ENCODE results near the gene LAMC1.

Gene LAMC1

DNA sequence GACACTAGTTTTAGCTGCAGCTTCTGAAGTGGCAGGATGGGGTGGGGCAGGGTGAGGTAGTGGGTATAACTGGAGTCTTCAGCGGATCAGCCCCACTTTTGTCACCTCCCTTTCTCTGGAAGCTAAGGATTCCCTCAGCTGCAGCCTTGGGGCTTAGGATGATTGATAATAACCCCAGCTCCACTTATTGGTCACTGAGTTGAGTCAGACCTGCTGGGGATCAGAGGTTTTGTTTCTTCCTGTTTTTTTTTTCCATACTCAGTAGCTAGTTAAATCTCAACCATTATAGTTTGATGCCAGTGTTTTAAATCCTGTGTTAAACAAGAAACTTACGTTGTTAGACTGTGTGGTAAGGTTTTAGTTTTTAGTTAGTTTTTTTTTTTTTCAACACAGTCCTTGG lies 57.2 kb downstream of the LAMC1 start:
- DNase-seq (ENCODE audit: low read depth in 2 of 2): no peak

DNA sequence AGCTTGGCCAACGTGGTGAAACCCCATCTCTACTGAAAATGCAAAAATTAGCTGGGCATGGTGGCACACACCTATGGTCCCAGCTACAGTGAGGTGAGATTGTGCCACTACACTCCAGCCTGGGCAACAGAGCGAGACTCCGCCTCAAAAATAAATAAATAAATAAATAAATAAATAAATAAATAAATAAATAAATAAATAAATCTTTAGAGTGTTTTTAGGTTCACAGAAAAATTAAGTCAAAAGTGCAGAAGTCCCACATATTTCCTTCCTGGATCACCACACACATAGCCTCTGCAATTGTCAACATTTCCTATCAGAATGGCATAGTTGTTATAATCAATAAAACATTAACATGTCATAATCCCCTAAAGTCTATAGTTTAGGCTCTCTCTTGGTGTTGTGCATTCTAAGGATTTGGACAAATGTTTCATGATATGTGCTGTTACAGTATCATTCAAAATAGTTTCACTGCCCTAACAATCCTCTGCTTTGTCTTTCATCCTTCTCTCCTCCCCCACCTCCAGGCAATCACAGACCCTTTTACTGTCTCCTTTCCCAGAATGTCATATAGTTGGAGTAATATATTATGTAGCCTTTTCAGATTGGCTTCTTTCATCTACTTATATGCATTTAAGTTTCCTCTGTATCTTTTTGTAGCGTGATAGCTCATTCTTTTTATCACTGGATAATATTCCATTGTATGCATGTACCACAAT lies 58.3 kb downstream of the LAMC1 start:
- no peak for DNase-seq (ENCODE audit: low read depth in 2 of 2)

DNA sequence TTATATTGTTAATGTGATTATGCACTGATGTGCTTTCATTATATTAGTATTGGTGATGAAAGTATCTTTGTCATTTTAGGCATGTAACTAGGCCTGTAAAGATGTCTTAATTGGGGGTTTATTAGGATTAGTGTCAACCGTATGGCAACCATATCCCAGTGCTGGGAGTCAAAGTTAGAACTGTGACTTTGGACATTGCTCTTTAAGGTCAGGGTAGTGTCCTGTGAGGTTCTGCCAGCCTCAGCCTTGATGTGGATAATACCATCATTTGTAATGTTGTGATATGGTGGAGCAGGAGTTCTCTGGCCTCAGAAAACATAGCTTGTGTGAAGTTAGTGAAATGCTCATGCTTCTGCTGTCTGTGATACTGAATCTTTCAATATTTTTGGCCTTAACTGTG lies 59.4 kb downstream of the LAMC1 start:
- no peak for DNase-seq (ENCODE audit: low read depth in 2 of 2)

DNA sequence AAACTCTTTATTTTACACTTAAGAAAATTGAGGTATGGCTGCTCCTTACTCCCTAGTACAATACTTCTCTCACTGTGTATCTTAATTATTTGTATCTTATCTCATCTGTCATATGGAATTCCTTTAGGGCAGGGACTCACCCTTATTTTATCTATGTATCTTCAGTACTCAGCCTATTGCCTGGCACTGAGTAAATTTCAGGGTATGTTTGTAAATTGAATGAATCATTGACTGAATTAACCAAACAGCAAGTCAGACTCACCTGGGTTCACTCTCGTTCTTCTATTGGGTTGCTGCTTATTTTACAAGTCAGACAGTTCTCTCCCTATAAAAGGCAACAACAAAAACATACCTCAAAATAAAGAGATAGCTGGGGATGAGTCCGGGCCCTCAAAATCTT lies 63.8 kb downstream of the LAMC1 start:
- no peak for DNase-seq (ENCODE audit: low read depth in 2 of 2)

DNA sequence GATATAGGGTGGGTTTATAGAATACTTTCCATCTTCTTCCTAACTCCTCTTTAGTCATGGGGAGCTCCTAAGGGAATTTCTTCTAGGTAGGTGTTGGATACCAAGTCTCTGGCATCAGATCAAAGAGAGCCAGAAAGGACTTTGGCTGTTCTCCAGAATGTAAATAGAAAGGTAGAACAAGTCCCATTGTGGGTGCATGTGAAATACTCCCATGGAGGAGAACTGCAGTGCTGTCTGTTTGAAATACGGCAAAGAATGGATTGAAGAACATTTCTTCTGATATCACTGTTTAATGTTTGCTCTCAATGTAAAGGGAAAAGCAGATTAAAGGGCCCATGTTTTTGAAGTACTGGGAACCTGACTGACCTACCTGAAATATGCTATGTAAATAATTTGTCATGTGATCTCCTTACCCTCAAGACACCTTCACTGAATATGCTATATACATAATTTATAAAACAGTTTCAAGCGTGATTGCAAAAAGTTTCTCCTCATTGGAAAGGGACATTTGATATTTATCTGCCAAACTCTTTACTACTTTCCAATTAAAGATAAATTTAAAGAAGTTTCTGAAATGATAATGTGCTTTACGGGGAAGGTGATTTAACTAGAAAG lies 65.9 kb downstream of the LAMC1 start:
- DNase-seq (ENCODE audit: low read depth in 2 of 2): no peak

DNA sequence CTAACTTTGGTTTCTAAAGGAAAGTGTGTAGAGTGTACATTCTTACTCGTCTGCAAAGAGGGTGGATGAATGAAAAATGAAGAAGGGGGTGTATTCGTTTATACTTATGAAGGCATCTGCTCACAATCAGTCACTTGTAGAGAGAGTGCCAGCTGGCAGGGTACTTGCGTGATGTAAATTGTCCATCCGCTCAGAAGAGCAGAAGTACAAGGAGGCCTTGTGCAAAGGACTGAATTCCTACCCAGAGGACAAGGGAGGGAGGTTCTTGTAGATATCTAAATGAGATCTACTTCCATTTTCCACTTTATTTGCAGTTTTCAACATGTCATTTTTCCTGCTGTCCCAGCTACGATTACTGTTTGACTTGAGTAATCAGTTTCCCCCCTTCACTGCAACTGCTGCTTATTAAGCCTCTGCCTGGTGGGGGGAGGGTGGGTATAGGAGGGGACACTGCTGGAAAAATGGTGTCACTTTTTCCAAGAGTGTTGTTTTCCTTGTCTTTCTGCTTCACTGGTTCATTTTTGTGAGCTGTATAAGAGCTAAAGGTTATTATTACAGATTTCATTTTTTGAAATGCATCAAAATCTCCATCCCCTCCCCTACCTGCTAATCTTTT lies 67.3 kb downstream of the LAMC1 start:
- no peak for DNase-seq (ENCODE audit: low read depth in 2 of 2)

DNA sequence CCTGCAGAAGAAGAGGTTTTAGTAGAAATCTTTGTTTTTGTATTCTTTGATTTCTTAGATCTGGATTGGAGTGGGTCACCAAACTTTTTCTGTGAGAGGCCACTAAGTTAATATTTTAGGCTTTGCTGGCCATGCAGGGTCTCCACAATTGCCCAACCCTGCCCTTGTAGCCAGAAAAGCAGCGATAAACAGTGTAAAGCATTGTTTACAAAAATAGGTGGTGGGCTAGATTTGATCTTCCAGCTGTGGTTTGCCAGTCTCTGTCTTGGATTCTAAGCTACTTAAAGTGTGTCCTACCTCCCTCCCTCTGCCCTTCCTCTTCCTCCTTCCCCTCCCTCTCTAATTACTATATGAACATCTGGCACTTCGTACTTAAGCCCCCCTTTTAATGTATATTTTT lies 68.0 kb downstream of the LAMC1 start:
- DNase-seq (ENCODE audit: low read depth in 2 of 2): no peak

DNA sequence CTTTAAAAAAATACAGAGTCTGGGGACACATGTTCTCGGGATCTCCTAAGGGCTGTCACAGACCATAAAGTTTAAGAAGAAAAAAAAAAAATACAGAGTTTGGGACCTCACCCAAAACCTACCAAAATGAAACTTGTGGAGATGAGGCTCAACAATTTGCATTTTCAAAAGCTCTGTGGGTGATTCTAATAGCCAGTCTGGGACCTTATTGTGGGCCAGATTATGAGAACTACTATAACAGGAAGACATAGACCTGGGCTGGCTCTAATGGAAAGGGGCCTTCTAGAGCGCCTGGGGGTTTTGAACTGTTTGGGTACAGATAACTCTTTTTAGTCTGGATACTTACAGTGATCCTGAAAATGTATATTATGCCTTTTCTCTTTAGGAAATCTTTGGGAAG lies 69.1 kb downstream of the LAMC1 start:
- no peak for DNase-seq (ENCODE audit: low read depth in 2 of 2)

DNA sequence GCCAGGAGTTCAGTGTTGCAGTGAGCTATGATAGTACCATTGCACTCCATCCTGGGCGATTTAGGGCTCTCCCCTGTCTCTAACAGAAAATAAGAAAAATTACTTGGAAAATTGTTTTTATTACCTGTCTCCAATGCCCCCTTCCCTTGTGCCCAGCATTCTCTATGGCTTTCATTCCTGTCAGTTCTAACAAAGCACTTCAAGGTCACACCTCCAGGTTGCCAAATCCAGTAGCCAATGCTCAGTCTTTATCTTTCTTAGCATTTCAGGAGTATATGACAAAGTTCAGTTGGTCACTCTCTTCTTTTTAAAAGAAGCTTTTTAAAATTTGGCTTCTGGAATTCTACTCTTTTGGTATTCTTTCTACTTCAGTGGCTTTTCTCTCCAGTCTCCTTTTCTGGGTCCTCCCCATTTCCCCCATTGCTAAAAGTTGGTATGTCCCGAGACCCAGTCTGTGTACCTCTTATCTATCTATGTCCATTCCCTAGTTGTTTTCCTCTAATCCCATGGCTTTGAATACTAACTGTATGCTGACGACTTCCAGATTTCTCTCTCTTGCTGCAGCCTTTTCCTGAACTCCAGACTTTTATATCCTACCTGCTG lies 69.9 kb downstream of the LAMC1 start:
- DNase-seq (ENCODE audit: low read depth in 2 of 2): no peak

DNA sequence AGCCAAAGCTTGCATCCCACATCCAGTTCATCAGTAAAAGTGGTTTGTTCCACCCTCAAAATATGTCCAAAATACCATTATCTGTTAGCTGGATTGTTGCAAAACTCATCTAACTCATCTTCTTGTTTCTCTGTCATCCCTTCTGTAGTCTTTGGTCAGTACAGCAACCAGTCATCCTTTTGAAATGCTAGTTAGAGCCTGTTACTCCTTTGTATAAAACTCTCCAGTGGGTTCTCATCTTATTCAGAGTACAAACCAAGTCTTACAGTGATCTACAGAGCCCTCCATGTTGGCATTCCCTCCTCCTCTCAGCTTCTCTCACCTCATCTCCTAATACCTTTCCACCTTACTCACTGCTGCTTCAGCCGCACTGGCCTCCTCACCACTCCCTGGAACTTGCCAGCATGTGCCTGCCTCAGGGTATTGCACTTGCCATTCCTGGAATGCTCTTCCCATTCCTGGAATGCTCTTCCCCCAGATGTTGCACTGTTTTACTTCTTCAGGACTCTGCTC lies 70.6 kb downstream of the LAMC1 start:
- DNase-seq (ENCODE audit: low read depth in 2 of 2): no peak

DNA sequence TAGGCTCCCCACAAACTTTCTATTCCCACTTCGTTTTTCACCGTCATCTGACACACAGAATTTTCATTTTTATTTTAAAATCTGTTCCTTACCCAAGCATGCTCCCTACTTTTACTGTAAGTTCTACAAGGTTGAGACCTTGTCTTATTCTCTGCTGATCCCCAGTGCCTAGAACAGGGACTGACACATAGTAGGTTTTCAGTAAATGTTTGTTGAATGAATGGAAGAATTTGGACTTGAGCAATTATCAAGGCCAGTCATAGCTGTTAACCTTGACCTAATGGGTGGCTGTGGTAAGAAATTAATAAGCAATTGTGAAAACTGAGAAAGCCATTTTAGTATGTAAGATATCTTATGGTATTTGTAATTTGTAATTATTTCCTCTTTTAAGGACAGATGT lies 71.1 kb downstream of the LAMC1 start:
- no peak for DNase-seq (ENCODE audit: low read depth in 2 of 2)

DNA sequence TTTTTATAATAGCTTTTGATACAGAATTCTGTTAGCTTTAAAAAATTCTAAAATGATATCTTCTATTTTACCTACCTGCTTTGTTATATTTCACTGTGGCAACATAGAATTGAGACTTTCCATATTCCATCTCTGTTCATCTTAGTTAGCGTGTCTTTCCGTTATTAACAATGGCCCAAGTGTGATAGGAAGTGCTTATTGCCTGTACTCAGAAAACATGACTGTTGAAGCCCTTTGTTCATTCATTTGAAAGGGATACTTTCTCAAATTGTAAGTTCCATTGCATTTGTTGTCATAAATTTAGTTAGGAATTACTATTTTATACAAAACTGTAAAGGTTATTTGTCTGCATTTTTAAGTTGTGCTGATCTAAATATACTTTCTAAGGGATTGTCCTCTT lies 73.1 kb downstream of the LAMC1 start:
- no peak for DNase-seq (ENCODE audit: low read depth in 2 of 2)

DNA sequence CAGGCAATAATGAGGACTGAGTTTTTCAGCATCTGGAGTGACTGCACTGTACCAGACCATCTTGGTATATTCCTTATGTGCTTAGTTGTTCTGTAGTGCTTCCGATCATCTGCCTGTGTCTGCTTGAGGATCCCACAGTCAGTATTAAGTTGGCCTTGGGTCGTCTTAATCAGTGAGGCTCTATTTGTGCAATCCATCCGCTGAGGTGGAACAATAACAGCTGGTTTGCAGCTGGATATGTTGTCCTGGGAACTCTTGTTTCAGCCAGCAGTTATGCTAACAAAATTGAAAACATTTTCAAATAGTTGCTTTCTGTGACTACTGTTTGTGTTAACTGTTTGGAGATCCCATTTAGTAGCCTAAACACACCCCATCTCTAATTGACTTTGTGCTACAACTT lies 73.7 kb downstream of the LAMC1 start:
- no peak for DNase-seq (ENCODE audit: low read depth in 2 of 2)

DNA sequence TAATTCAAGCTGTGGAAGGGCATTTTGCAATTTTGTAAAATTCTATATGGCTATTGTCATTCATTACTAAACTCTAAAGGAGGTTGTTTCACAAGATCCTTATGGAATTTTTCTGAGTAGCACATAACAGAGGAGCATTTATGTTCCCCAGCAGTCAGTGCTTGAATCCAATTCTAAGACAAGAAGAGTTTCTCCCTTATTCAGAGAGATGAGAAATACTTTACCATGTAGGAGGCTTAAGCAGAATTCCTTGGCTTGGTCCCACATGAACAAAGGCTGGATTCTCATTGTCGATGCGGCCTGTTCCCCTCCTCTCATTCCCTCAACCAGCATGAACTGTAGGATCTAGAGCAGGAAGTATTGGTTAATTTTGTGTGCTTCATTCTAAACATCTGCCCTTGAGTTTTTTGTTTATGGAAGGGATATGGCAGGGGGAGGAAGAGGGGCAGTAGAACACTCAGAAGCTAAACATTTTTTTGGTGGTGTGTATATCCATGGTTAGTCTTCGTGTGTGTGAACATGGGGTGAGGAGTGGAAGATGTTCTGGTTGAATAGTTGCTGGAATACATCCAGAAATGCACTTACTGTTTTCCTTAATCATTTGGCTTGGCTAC lies 74.3 kb downstream of the LAMC1 start:
- no peak for DNase-seq (ENCODE audit: low read depth in 2 of 2)

DNA sequence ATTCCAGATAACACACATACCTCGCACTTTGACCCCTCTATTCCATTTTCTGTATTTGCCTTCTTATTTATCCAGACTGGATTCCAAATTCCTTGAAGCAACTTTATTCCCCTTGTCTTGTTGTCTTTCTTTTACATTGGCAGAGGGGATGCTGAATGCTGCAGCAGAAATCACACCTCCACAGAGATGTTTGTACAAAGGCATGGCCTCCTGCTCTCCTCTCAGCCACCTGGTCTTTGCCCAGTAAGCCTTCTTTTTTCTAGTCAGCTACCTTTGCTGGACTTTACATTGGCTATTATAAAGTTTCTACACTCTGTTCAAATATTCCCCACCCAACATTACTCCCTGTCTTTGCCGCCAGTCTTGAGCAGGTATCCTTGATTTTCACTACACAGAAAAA lies 75.1 kb downstream of the LAMC1 start:
- DNase-seq (ENCODE audit: low read depth in 2 of 2): no peak

DNA sequence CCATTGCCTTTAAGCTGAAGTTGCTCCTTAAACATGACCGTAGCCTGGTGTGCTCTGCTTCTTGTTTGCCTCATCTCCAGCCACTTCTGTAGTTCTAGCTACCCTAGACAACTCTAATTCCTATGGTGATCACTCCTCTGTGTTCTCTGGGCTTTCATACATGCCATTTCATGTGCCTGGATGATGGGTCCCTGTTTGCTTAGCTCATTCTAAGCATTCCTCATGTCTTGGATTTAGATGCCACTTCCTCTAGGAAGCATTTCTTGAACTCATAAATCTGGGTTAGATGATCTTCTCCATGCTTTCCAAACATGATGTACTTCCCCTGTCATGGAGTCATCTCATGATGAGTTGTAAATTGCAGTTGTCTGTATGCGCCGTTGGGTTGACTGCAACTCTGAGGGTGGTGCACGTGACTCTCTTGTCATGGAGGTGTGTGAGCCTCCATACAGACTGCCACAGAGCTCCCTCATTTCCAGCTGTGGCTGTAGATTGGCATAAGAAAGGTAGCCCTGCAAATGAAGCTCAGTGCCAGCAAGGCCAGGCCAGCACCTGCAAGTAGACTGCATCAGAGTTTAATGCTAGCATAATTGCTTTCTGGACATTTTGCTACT lies 77.2 kb downstream of the LAMC1 start:
- no peak for DNase-seq (ENCODE audit: low read depth in 2 of 2)

DNA sequence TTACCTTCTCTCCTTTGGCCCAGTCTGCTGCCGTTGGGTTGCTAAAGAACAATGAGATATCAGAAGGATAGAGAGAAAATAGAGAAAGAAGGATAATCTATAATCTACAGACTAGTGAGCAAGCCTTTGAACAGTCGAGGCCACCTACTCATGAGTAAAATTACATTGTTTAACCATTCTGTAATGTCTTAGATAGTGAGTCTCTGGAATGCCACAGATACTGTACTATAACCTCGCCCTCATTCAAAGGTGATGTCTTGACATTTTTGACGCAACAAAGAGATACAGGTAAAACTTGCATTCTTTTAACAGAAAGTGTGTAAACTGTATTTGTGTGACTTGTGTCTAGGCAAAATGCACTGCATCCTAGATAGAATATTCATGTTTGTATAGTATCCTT lies 77.9 kb downstream of the LAMC1 start:
- no peak for DNase-seq (ENCODE audit: low read depth in 2 of 2)

DNA sequence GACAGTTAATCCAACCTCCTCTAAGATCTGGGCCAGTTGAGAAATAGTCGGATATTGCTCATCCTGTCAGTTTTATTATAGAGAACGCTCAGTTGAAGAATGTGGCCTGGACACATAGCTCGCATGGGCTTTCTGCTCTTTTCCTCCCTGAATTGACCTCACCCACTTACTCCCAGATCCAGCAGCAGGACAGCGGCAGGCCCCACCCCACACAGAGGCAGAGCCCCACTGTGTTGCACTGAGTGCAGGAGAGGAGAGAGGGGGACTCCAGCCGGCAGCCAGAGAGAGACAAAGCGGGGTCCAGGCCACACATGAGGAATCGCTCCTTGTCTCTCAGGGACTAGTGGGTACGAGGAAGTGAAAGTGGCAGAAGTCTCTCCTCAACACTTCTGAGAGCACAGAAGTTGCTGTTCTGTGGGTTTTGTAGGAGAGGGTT lies 78.6 kb downstream of the LAMC1 start:
- DNase-seq (ENCODE audit: low read depth in 2 of 2): no peak

DNA sequence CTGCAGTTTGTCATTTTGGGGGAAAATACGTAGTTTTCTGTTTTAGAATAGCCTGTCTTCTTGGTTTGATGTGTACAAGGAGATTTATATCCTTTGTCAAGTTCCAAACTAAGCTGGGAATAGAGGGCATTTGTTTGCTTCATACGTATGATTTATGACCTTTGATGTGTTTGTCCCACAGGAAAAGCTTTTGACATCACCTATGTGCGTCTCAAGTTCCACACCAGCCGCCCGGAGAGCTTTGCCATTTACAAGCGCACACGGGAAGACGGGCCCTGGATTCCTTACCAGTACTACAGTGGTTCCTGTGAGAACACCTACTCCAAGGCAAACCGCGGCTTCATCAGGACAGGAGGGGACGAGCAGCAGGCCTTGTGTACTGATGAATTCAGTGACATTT lies 79.9 kb downstream of the LAMC1 start:
- no peak for DNase-seq (ENCODE audit: low read depth in 2 of 2)

DNA sequence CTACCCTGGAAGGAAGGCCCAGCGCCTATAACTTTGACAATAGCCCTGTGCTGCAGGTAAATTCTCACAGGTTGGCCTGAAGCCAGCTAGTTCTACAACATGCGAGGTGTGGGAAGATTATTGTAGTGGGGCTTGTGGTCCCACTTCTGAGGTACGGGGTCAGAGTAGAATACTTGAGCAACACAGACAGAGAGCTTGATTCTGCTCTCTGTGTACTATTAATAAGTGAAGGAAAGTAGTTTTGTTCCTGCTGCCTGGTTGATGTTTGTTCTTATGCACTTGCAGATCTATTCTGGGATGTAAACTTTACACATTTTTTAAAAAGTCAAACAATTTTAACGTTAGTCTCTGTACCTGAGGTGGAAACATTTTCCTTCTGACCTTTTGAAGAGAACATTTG lies 80.4 kb downstream of the LAMC1 start:
- DNase-seq (ENCODE audit: low read depth in 2 of 2): no peak

DNA sequence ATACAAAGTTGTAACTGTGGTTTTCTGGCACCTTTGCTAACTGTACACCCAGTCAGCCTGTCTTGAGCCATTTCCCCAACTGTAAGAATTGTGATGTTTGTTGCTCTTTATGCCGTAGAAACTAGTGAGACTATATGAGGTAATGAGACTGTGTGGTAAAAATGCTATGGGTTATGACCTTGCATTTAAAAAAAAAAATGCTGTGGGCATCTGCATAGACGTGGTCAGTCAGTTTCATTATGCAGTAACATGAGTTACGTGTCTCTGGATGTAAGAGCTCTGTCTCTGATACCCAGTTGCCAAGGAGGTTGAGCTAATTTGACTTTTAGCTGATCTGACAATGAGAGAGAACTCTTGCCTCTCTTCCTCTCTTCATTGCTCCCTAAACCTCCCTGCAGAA lies 82.2 kb downstream of the LAMC1 start:
- no peak for DNase-seq (ENCODE audit: low read depth in 2 of 2)

DNA sequence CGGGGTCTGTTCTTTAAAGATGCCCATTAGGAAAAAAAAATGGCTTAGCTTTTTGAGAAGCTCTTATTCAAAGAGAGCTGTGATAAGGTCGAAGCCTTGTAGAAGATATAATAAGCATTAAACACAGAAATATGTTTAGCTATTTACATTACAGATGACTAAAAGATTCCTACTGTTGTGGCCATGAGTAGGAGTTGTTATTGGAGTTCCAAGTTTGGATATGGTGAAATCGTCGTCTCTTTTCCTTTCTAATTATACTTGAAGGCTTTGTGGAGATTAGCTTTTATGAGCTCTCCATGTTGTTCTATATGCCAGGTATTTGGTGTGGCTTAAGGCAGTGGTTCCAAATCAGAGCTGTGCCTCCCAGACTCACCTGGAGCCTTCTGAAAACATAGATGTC lies 82.9 kb downstream of the LAMC1 start:
- no peak for DNase-seq (ENCODE audit: low read depth in 2 of 2)
